Duodenal mucosa (tissue), 2 donors: ENCODE data around the gene CT47B1.
"Not testable (repeated sequence)": the region's sequence is repeated elsewhere in the genome, so short reads cannot be mapped to it uniquely, and the experiment has no call there.

ENCODE experiments used
- H3K27ac ChIP-seq: one replicate; pipeline ENCODE4 v1.7.0; 2013; ENCODE audit warnings: low read depth, low read length
- H3K27me3 ChIP-seq, 2 donors: one replicate each; pipeline ENCODE4 v1.7.0; 2013; ENCODE audit warnings: low read length in 2 of 2, control low read depth in 1 of 2; ENCODE audit not compliant: insufficient read depth in 2 of 2, control insufficient read depth in 1 of 2
- H3K36me3 ChIP-seq, 2 donors: one replicate each; pipeline ENCODE4 v1.7.0; 2013; ENCODE audit warnings: low read length in 2 of 2, control low read depth in 1 of 2; ENCODE audit not compliant: insufficient read depth in 2 of 2, control insufficient read depth in 1 of 2
- H3K4me1 ChIP-seq, 2 donors: one replicate each; pipeline ENCODE4 v1.7.0; 2013; ENCODE audit warnings: low read length in 2 of 2, control low read depth in 1 of 2; ENCODE audit not compliant: insufficient read depth in 2 of 2, control insufficient read depth in 1 of 2
- H3K4me3 ChIP-seq, 2 donors: one replicate each; pipeline ENCODE4 v1.7.0; 2013; ENCODE audit warnings: low read length in 2 of 2, low read depth in 1 of 2
- H3K9ac ChIP-seq, 2 donors: one replicate each; pipeline ENCODE4 v1.7.0; 2013; ENCODE audit warnings: low read length in 2 of 2, low read depth in 1 of 2
- H3K9me3 ChIP-seq, 2 donors: one replicate each; pipeline ENCODE4 v1.7.0; 2013; ENCODE audit warnings: low read length in 2 of 2, control low read depth in 1 of 2; ENCODE audit not compliant: control insufficient read depth in 1 of 2

Gene CT47B1

DNA sequence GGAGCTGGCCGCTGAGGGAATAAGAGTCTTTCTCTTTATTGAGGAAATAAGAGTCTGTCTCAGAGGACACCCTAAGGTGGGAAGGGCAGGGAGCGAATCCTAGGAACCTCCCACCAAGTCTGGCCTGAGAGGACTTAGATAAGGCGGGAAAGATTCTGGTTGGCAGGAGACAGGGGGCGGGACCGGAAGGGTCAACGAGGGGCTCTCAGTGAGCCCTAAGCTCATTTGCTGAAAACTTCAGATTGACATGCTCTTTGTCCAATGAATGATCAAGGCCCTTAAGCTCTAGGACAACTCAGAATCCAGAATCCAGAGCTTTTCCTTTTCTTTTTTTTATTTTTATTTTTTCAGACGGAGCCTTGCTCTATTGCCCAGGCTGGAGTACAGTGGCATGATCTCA, at the start of gene CT47B1:
CT47B1 (minus strand) TSS at position 101 of the 400 bp plus-strand sequence. CDS start 196 bp downstream, outside the sequence.
- H3K9ac ChIP-seq, H3K9me3 ChIP-seq, H3K4me1 ChIP-seq, H3K4me3 ChIP-seq, H3K36me3 ChIP-seq, H3K27me3 ChIP-seq, H3K27ac ChIP-seq: not testable (repeated sequence)

DNA sequence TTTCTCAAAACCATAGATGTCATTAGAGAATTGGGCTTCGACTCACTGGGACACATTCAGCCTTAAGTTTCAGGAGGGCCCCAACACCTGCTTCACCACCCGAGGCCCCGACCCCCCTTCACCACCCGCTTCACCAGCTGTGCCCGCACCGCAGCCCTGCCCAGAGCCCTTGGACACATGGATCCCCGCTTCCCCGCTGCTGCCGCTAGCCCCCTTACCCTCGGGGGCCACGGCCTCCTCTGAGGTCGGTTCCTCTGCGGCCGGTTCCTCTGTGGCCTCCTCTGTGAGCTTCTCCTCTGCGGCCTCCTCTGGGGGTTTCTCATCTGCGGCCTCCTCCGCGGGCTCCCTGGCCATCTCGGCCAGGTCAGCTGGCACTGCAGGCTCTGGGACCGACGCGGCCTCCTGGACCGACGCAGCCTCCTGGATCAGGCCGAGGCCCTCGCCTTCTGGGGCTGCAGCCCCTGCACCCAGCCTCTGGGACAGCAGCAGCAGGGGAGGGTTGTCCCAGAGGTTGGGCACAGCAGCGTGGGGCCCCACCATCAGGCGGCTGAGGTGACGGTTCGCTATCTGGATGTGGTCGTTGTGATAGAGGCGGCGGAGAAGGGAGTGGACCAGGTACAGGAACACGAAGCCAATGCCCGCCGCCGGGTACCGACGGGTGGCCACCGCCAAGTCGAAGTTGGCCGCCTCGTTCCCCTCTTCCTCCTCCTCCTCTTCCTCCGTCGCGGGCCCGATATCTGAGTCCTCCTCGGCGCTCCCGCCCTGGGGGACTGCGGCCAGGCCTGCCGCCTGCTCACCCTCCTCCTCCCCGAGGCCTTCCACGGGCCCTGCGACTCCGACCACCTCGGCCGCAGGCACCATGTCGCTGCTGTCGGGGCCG, 748 bp downstream of the CT47B1 start:
- no peak overlapping the region for H3K9ac ChIP-seq
- H3K27me3 ChIP-seq = no peaks in the 10 kb centered on the region
- H3K4me3 ChIP-seq = no peak overlapping the region
- H3K27ac ChIP-seq = no peak overlapping the region
- no peaks in the 10 kb centered on the region for H3K36me3 ChIP-seq
- H3K9me3 ChIP-seq = no peaks in the 10 kb centered on the region
- no peaks in the 10 kb centered on the region for H3K4me1 ChIP-seq

DNA sequence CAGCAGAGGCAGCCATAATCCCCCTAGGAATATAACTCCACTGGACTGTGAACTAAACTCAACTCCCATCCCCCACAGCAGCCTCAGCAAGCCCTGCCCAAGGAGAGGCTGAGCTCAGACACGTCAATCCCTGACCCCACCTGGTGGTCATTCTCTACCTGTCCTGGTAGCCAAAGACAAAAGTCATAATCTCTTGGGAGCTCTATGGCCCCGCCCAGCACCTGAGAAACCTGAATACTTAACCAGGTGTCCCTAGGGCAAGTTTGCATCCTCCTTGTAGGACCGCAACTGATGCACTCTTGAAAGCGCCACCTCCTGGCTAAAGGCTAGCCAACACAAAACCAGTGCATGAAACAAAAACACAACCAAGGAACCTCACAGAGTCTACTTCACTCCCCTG, 18.4 kb downstream of the CT47B1 start:
- Histone ChIP-seq H3K27me3 (no peaks in the 10 kb centered on the region), H3K9me3 (no peaks in the 10 kb centered on the region), H3K9ac (no peak overlapping the region), H3K4me3 (no peak overlapping the region), H3K4me1 (no peaks in the 10 kb centered on the region), H3K27ac (no peak overlapping the region), H3K36me3 (no peaks in the 10 kb centered on the region)

DNA sequence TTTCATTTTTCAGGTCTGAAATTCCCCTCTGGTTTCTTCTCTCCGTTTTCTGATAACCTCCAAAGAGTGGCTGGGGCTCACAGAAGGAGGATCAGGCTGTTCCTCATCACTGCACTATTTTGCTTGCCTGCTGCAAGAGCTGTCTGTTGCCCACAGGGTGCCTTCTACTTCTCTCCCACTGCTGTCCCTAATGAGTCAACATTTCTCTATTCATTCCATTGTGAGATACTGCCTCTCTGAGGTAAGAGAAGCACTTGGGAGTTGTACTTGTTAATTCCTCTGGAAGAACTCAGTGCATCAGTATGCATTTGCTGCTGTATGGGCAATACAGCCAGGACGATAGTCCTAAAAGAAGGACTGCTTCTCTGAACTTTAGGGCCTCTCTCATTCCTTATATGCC, 34.8 kb downstream of the CT47B1 start:
- no peaks in the 10 kb centered on the region for H3K4me1 ChIP-seq

DNA sequence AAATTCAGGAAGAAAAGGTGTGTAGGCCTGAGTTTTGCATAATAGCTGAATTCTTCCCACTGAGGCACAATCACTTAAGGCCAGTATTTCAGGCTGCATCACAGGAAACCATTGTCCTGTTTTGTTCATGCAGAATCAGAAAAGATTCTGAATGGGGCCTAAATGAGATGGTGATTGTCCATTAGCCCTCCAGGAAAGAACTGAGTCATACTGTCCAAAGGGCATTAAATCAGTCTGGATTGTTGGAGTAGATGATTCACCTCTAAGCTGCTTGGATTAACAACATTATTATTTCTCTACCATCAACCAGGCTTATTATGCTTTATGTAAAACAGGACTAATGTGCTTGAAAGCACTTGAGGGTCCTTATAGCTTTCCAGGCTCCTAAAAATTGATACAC, 36.2 kb downstream of the CT47B1 start:
- no peaks in the 10 kb centered on the region for H3K4me1 ChIP-seq
- no peak overlapping the region for H3K9ac ChIP-seq
- no peaks in the 10 kb centered on the region for H3K9me3 ChIP-seq
- H3K27ac ChIP-seq = no peak overlapping the region
- no peaks in the 10 kb centered on the region for H3K27me3 ChIP-seq
- no peak overlapping the region for H3K4me3 ChIP-seq
- no peaks in the 10 kb centered on the region for H3K36me3 ChIP-seq

More for the DNA sequence above, 34.8 kb downstream of the CT47B1 start:
- no peak overlapping the region for H3K4me3 ChIP-seq
- no peaks in the 10 kb centered on the region for H3K9me3 ChIP-seq
- no peaks in the 10 kb centered on the region for H3K36me3 ChIP-seq
- no peaks in the 10 kb centered on the region for H3K27me3 ChIP-seq
- H3K27ac ChIP-seq = no peak overlapping the region
- no peak overlapping the region for H3K9ac ChIP-seq

DNA sequence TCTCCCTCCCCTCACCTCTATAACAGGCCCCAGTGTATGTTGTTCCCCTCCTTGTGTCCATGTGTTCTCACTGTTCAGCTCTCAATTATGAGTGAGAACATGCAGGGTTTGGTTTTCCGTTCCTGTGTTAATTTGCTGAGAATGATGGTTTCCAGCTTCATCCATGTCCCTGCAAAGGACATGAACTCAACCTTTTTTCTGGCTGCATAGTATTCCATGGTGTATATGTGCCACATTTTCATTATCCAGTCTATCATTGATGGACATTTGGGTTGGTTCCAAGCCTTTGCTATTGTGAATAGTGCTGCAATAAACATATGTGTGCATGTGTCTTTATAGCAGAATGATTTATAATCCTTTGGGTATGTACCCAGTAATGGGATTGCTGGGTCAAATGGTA, 48.5 kb downstream of the CT47B1 start:
- H3K4me3 ChIP-seq, H3K9me3 ChIP-seq, H3K9ac ChIP-seq, H3K27me3 ChIP-seq, H3K27ac ChIP-seq, H3K36me3 ChIP-seq, H3K4me1 ChIP-seq: not testable (repeated sequence)

DNA sequence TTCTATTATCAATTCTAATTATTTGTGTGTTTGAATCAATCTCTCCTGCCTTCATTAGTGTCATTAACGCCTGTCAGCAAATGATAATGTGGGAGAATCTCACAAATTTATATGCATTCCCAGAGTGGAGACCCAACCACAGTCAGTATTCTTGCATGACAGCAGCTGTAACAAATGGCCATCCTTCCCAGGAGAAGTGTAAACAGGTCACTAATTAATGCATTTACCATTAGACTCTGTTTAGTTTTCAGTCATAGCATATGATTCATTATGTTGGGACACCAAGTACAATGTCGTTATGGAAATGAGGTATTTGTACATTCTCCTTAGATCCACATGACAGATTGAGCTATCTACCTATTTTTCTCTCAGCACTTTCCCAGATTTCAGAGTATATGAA, 50.5 kb downstream of the CT47B1 start:
- H3K4me1 ChIP-seq = no peaks in the 10 kb centered on the region
- H3K4me3 ChIP-seq = no peak overlapping the region
- H3K27ac ChIP-seq = no peak overlapping the region
- no peaks in the 10 kb centered on the region for H3K36me3 ChIP-seq
- no peaks in the 10 kb centered on the region for H3K9me3 ChIP-seq
- H3K27me3 ChIP-seq = no peaks in the 10 kb centered on the region
- H3K9ac ChIP-seq = no peak overlapping the region

DNA sequence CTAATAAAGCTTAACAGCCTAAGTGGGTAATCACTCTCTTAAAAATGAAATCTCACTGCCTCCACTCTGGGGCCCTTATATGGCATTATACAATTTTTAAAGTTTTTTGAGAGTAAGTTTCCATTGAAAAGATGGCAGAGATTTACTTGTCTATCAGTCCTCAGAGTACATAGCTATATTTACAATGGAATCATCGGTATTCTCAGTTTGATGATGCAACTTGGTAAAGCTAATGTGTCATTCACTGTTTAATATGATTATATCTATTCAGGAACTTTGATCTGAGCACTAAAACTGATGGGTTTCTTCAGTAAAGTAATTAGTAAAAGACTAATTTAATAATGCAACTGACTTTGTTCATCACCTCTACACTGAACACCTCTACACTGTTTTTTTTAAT, 51.6 kb downstream of the CT47B1 start:
- no peaks in the 10 kb centered on the region for H3K36me3 ChIP-seq
- H3K9ac ChIP-seq = no peak overlapping the region
- no peaks in the 10 kb centered on the region for H3K9me3 ChIP-seq
- H3K27ac ChIP-seq = no peak overlapping the region
- H3K27me3 ChIP-seq = no peaks in the 10 kb centered on the region
- no peaks in the 10 kb centered on the region for H3K4me1 ChIP-seq
- H3K4me3 ChIP-seq = no peak overlapping the region

DNA sequence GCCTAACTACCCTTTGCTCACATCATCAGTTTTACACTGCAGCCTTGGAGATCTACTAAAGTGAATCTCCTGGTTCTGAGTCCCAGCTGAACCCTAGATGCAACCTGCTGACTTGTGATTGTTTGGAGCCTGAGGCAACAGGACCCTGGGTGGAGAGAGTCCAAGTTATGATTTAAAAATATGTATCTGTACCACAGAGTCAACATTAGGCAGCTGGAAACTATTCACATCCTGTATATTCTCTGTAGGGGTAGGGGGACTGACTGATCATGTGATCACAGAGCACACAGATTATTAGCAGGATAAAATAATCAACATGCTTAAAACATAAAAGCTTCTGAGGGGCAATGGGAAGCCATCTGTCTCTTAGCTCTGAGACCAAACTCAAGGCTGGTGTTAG, 52.1 kb downstream of the CT47B1 start:
- H3K9me3 ChIP-seq = no peaks in the 10 kb centered on the region
- no peaks in the 10 kb centered on the region for H3K4me1 ChIP-seq
- no peak overlapping the region for H3K4me3 ChIP-seq
- no peaks in the 10 kb centered on the region for H3K27me3 ChIP-seq
- no peak overlapping the region for H3K9ac ChIP-seq
- H3K27ac ChIP-seq = no peak overlapping the region
- H3K36me3 ChIP-seq = no peaks in the 10 kb centered on the region
